ENCODE measurements around the gene COL4A1.

Gene COL4A1

GRCh38 chr13:110303644-110304043 lies 3.3 kb downstream of the COL4A1 start:
- no peak overlapping the region for H3K4me3 ChIP-seq (ENCODE audit: low read depth, low read length)
- TF ChIP-seq CTCF (IDR thresholded peaks at IDR 0.05; ENCODE audit: insufficient read depth, low read depth, low read length, missing control alignments), result no peak
- no peak for DNase-seq (ENCODE audit: low read depth)

DNA sequence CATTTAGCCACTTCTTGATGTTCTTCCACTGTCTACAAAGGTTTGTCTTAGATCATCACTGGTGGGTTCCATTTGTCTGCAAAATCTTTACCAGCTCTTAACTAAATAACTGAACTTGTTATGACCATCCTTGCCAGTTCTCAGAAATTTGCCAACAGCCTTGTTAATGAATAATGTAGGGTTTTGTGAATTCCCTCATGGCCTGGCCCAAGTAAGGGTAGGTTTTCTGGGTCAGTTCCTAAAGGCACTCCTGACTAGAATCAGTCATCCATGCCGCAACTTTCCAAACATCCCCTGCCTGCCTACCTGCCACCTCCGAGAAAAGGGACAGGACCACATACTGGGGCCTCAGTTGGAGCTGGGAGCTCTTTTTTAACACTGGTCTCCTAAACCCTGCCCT lies 4.0 kb downstream of the COL4A1 start:
- TF ChIP-seq CTCF (IDR thresholded peaks at IDR 0.05; ENCODE audit: insufficient read depth, low read depth, low read length, missing control alignments), result no peak
- DNase-seq (ENCODE audit: low read depth), result no peak

DNA sequence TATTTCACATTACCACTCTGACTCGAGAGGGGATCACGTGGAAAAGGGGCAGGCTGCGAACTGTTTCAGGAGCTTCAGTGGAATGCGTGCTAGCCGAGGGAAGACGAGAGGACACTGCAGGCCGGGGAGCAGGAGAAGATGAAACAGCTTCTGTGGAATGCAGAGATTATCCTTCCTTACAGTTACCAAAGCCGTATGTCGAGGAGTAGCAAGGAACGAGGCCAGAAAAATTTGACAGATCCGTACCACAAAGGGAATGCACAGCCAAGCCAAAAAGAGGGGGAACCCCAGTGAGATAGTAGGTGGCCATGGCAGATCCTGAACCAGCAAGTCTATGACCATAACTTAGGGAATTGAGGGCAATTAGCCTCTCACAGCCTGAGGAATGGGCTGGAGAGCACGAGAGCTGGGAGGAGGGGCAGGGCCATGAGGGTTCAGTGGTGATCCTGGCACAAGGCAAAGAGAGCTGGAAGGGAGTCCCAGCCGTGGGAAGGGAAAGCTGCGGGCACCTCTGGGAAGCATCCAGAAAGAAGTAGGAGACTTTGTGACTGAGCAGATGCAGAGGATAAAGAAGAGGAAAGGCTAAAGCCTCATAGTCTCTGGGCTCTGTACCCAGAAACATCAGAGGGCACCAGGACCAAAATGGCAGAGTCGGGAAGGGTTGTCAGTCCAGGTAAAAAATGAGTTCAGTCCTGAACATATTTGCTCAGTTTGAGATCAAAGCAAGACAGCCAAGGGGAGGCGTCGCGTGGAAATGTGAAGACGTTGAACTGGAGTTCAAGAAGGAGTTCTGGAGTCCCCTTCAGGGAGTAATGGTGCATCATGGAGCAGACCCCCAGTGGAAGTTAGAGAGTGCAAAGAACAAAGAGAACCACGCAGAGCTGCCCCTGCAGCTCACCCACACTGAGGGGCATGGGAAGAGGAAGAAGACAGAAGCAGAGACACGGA lies 5.1 kb downstream of the COL4A1 start:
- no peak for TF ChIP-seq CTCF (IDR thresholded peaks at IDR 0.05; ENCODE audit: insufficient read depth, low read depth, low read length, missing control alignments)
- no peak overlapping the region for H3K4me3 ChIP-seq (ENCODE audit: low read depth, low read length)
- DNase-seq (ENCODE audit: low read depth), result no peak

More for the DNA sequence above, 4.0 kb downstream of the COL4A1 start:
- no peak overlapping the region for H3K4me3 ChIP-seq (ENCODE audit: low read depth, low read length)

DNA sequence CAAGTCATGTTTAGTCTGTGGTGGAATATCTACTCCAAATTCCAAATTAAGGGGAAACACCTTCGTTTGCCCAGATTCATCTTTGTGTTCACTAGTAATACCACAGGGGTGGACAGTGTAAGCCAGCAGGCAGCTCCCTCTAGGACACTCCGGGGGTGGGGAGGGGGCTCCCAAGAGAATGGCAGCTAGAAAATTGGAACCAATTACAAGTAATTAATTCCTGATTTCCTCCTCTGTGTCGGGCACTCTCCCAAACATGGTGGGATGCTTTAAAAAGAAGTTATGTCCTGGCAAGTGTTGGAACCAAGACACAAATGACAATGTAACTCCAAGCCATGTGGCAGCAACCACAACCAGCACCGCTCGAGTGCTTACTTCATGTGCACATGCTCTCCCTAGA lies 5.9 kb downstream of the COL4A1 start:
- H3K4me3 ChIP-seq (ENCODE audit: low read depth, low read length), result no peak overlapping the region
- no peak for DNase-seq (ENCODE audit: low read depth)
- no peak for TF ChIP-seq CTCF (IDR thresholded peaks at IDR 0.05; ENCODE audit: insufficient read depth, low read depth, low read length, missing control alignments)

- no peak for TF ChIP-seq CTCF (IDR thresholded peaks at IDR 0.05; ENCODE audit: insufficient read depth, low read depth, low read length, missing control alignments)
- H3K4me3 ChIP-seq (ENCODE audit: low read depth, low read length), result no peak overlapping the region
- no peak for DNase-seq (ENCODE audit: low read depth)
These were observed 6.7 kb downstream of the COL4A1 start for GRCh38 chr13:110300090-110300815.

- TF ChIP-seq CTCF (IDR thresholded peaks at IDR 0.05; ENCODE audit: insufficient read depth, low read depth, low read length, missing control alignments), result no peak
- H3K4me3 ChIP-seq (ENCODE audit: low read depth, low read length), result no peak overlapping the region
- no peak for DNase-seq (ENCODE audit: low read depth)
These were observed 7.6 kb downstream of the COL4A1 start for GRCh38 chr13:110299283-110299840.
